AG04449 (cell line): Measurements from ENCODE around the gene VPS4A.

Source experiments
- CTCF ChIA-PET: fragments of 350-600 bp; formaldehyde crosslinking; extraction: SDS; loops from one replicate; lab custom pipeline; 2021; ENCODE audit warnings: antibody characterized with exemption; lab: Yijun Ruan, JAX
- POLR2A ChIA-PET: fragments of 400-600, 350-600 bp; formaldehyde crosslinking; extraction: SDS; loops from one replicate; lab custom pipeline; 2020; ENCODE audit warnings: antibody characterized with exemption, inconsistent platforms; lab: Yijun Ruan, JAX
- DNase-seq: peaks from one replicate; pipeline ENCODE4 v3.0.0-alpha.2; 2010; ENCODE audit warnings: low read depth, low spot score
- H3K4me3 ChIP-seq: 2 replicates; pipeline ENCODE4 v1.5.1; 2011; ENCODE audit warnings: low read depth, mild to moderate bottlenecking, control low read depth, low read length
- TF ChIP-seq, protein P1 (sequence below): IDR thresholded peaks from one replicate; pipeline ENCODE4 v1.5.1; 2011; ENCODE audit warnings: mild to moderate bottlenecking, moderate library complexity, low read length, control low read depth, inconsistent platforms; ENCODE audit not compliant: insufficient read depth; ENCODE audit errors: missing control alignments

VPS4A gene

GRCh38 chr16:69311533-69312387 is 610 bp downstream of the VPS4A start:
- ChIA-PET CTCF (interaction anchor here (0.6 to 5.5 kb wide), 13 partner anchors 10 to 443 kb away, joined by 3 to 52 read pairs (median 4); partner anchors contain the start of genes NOB1, PDF and SNTB2), POLR2A (no interaction called here)
- no peak for DNase-seq
- TF ChIP-seq, protein P1, sequence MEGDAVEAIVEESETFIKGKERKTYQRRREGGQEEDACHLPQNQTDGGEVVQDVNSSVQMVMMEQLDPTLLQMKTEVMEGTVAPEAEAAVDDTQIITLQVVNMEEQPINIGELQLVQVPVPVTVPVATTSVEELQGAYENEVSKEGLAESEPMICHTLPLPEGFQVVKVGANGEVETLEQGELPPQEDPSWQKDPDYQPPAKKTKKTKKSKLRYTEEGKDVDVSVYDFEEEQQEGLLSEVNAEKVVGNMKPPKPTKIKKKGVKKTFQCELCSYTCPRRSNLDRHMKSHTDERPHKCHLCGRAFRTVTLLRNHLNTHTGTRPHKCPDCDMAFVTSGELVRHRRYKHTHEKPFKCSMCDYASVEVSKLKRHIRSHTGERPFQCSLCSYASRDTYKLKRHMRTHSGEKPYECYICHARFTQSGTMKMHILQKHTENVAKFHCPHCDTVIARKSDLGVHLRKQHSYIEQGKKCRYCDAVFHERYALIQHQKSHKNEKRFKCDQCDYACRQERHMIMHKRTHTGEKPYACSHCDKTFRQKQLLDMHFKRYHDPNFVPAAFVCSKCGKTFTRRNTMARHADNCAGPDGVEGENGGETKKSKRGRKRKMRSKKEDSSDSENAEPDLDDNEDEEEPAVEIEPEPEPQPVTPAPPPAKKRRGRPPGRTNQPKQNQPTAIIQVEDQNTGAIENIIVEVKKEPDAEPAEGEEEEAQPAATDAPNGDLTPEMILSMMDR: no peak
- H3K4me3 ChIP-seq: peak overlapping the region; percentile 82

GRCh38 chr16:69313469-69313868 is 2.3 kb downstream of the VPS4A start:
- TF ChIP-seq, protein P1: no peak
- no peak for DNase-seq
- no peak overlapping the region for H3K4me3 ChIP-seq
- POLR2A ChIA-PET: interaction anchor here (0.6 kb wide), 1 partner anchor 1075 kb away, joined by 3 read pairs; no protein-coding TSS in a partner anchor
- CTCF ChIA-PET: interaction anchor here (0.6 to 5.5 kb wide), 3 partner anchors 13 to 55 kb away, joined by 3 to 52 read pairs (median 6); partner anchors contain the start of gene PDF

DNA sequence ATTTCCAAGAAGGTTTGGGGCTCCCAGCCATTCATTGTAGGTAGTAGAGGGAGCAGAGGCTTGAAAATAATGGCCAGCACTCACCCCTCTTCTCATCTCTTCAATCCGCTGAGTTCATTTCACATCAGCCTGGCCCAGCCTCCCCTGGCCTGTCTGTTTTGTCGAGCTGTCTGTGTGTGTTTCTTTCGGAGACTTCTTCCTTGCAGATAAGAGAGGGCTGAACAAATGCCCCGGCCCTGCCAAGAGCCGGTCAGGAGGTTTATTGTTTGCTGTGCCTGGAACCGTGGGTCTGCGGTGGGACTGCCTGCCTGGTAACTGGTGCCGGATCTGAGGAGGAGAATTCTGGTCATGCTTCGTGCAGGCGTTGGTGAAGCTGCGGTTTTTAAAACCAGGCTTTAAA is 3.4 kb downstream of the VPS4A start:
- ChIA-PET CTCF (interaction anchor here (5.5 kb wide), 1 partner anchor 12 kb away, joined by 52 read pairs; the partner anchor contains the start of gene PDF), POLR2A (interaction anchor here (0.6 kb wide), 1 partner anchor 264 kb away, joined by 4 read pairs; no protein-coding TSS in a partner anchor)
- H3K4me3 ChIP-seq: no peak overlapping the region
- DNase-seq: no peak
- TF ChIP-seq, protein P1: no peak

GRCh38 chr16:69315486-69316311 is 4.5 kb downstream of the VPS4A start:
- ChIA-PET CTCF (interaction anchor here (0.7 to 5.5 kb wide), 3 partner anchors 10 to 166 kb away, joined by 3 to 52 read pairs (median 5); partner anchors contain the start of genes COG8 and PDF), POLR2A (interaction anchor here (0.6 kb wide), 1 partner anchor 146 kb away, joined by 3 read pairs; no protein-coding TSS in a partner anchor)
- no peak overlapping the region for H3K4me3 ChIP-seq
- TF ChIP-seq, protein P1: no peak
- no peak for DNase-seq

GRCh38 chr16:69316595-69317034 is 5.5 kb downstream of the VPS4A start:
- no peak for DNase-seq
- no peak overlapping the region for H3K4me3 ChIP-seq
- POLR2A ChIA-PET: no interaction called here
- TF ChIP-seq, protein P1: no peak
- CTCF ChIA-PET: interaction anchor here (2.0 to 5.5 kb wide), 2 partner anchors 9 to 167 kb away, joined by 5 to 52 read pairs; partner anchors contain the start of gene PDF
